HEK293 (cell line): ENCODE measurements around the gene POLG2.
A peak's percentile ranks its signal among the peaks of the same experiment; 100 is the strongest.

Experiments
- CTCF ChIA-PET: fragments of 350-600 bp; formaldehyde crosslinking; extraction: SDS; loops from one replicate; lab custom pipeline; 2021; ENCODE audit warnings: antibody characterized with exemption; lab: Yijun Ruan, JAX
- POLR2A ChIA-PET: fragments of 300-600 bp; formaldehyde crosslinking; extraction: SDS; loops from one replicate; lab custom pipeline; 2020; ENCODE audit warnings: antibody characterized with exemption, inconsistent platforms; lab: Yijun Ruan, JAX
- H3K27ac ChIP-seq: fragments of 200-500 bp; sonication (Bioruptor generic); 2 replicates; pipeline ENCODE4 v1.5.1; 2014; ENCODE audit warnings: low read depth, low read length, control low read depth, inconsistent platforms; ENCODE audit errors: extremely low read depth
- H3K36me3 ChIP-seq, 2 experiments: fragments of 200-500 bp in 1 of 2; sonication (Bioruptor generic) in 1 of 2; 1 replicate in 1 of 2; 2 replicates in 1 of 2; pipeline ENCODE4 v1.5.1; 2014 to 2017; ENCODE audit warnings: inconsistent platforms in 2 of 2, low read length in 2 of 2; ENCODE audit not compliant: control insufficient read depth in 2 of 2, insufficient read depth in 1 of 2
- H3K4me1 ChIP-seq: fragments of 200-500 bp; sonication (Bioruptor generic); 2 replicates; pipeline ENCODE4 v1.5.1; 2014; ENCODE audit warnings: mild to moderate bottlenecking, low read length, inconsistent platforms; ENCODE audit not compliant: control insufficient read depth, insufficient read depth
- H3K4me3 ChIP-seq: 2 replicates; pipeline ENCODE4 v1.5.1; 2011; ENCODE audit warnings: low read depth, mild to moderate bottlenecking, control low read depth, low read length, moderate library complexity
- H3K9me3 ChIP-seq: fragments of 200-500 bp; sonication (Bioruptor generic); 2 replicates; pipeline ENCODE4 v1.5.1; 2014; ENCODE audit warnings: low read depth, low read length, inconsistent platforms; ENCODE audit not compliant: control insufficient read depth, insufficient read depth
- GLIS2 ChIP-seq: fragments of 450-650 bp; formaldehyde crosslinking; IDR thresholded peaks from 2 replicates; pipeline ENCODE4 v1.5.1; 2016; ENCODE audit warnings: missing biosample characterization, missing genetic modification characterization
- OSR2 ChIP-seq: fragments of 450-650 bp; formaldehyde crosslinking; IDR thresholded peaks from 2 replicates; pipeline ENCODE4 v1.5.1; 2016; ENCODE audit warnings: missing biosample characterization, missing genetic modification characterization
- ZBTB17 ChIP-seq: fragments of 450-650 bp; formaldehyde crosslinking; IDR thresholded peaks from 2 replicates; pipeline ENCODE4 v1.5.1; 2016; ENCODE audit warnings: missing biosample characterization, missing genetic modification characterization
- ZBTB21 ChIP-seq: fragments of 450-650 bp; formaldehyde crosslinking; IDR thresholded peaks from 2 replicates; pipeline ENCODE4 v1.5.1; 2017; ENCODE audit warnings: missing biosample characterization, missing genetic modification characterization
- ZNF175 ChIP-seq: fragments of 450-650 bp; formaldehyde crosslinking; IDR thresholded peaks from 2 replicates; pipeline ENCODE4 v1.5.1; 2016; ENCODE audit warnings: missing biosample characterization, missing genetic modification characterization
- ZNF274 ChIP-seq, 2 experiments: fragments of 200-500 bp in 1 of 2; fragments of 450-650 bp in 1 of 2; sonication (Bioruptor generic) in 1 of 2; formaldehyde crosslinking in 1 of 2; IDR thresholded peaks; 2 replicates each; pipeline versions ENCODE4 v1.5.1 to v1.6.1; 2014 to 2016; ENCODE audit warnings: borderline replicate concordance in 1 of 2, inconsistent platforms in 1 of 2, low read length in 1 of 2, missing biosample characterization in 1 of 2, missing genetic modification characterization in 1 of 2
- ZNF324 ChIP-seq: fragments of 450-650 bp; formaldehyde crosslinking; IDR thresholded peaks from 2 replicates; pipeline ENCODE4 v1.5.1; 2016; ENCODE audit warnings: missing biosample characterization, missing genetic modification characterization
- ZNF350 ChIP-seq: fragments of 450-650 bp; formaldehyde crosslinking; IDR thresholded peaks from 2 replicates; pipeline ENCODE4 v1.5.0; 2017; ENCODE audit warnings: missing biosample characterization, mild to moderate bottlenecking, missing genetic modification characterization
- ZNF354C ChIP-seq: fragments of 450-650 bp; formaldehyde crosslinking; IDR thresholded peaks from 2 replicates; pipeline ENCODE4 v1.5.1; 2016; ENCODE audit warnings: missing biosample characterization, missing genetic modification characterization, low read depth, borderline replicate concordance
- ZNF37A ChIP-seq: fragments of 450-650 bp; IDR thresholded peaks from 2 replicates; pipeline ENCODE4 v1.5.1; 2018; ENCODE audit warnings: missing biosample characterization, missing genetic modification characterization
- ZNF426 ChIP-seq: fragments of 450-650 bp; formaldehyde crosslinking; IDR thresholded peaks from 2 replicates; pipeline ENCODE4 v1.5.1; 2017; ENCODE audit warnings: missing biosample characterization, missing genetic modification characterization, mild to moderate bottlenecking, inconsistent platforms, moderate library complexity
- ZNF544 ChIP-seq: fragments of 450-650 bp; formaldehyde crosslinking; IDR thresholded peaks from 2 replicates; pipeline ENCODE4 v1.5.0; 2017; ENCODE audit warnings: missing biosample characterization, missing genetic modification characterization
- ZNF600 ChIP-seq: fragments of 450-650 bp; formaldehyde crosslinking; IDR thresholded peaks from 2 replicates; pipeline ENCODE4 v1.5.1; 2016; ENCODE audit warnings: missing biosample characterization, missing genetic modification characterization
- ZNF626 ChIP-seq: fragments of 450-650 bp; sonication (Bioruptor Pico); formaldehyde crosslinking; IDR thresholded peaks from 2 replicates; pipeline ENCODE4 v1.5.1; 2018; ENCODE audit warnings: missing biosample characterization, missing genetic modification characterization, inconsistent platforms
- ZNF629 ChIP-seq: fragments of 450-650 bp; formaldehyde crosslinking; IDR thresholded peaks from 2 replicates; pipeline ENCODE4 v1.5.1; 2017; ENCODE audit warnings: missing biosample characterization, missing genetic modification characterization
- ZNF677 ChIP-seq: fragments of 450-650 bp; IDR thresholded peaks from 2 replicates; pipeline ENCODE4 v1.5.0; 2018; ENCODE audit warnings: missing biosample characterization, mild to moderate bottlenecking, missing genetic modification characterization, moderate library complexity
- ZNF76 ChIP-seq: fragments of 450-650 bp; formaldehyde crosslinking; IDR thresholded peaks from 2 replicates; pipeline ENCODE4; 2016; ENCODE audit warnings: low read depth, missing biosample characterization, missing genetic modification characterization, borderline replicate concordance
- ZNF776 ChIP-seq: fragments of 450-650 bp; formaldehyde crosslinking; IDR thresholded peaks from 2 replicates; pipeline ENCODE4 v1.5.0; 2017; ENCODE audit warnings: missing biosample characterization, missing genetic modification characterization, borderline replicate concordance
- TF ChIP-seq, protein P1 (sequence below): fragments of 450-650 bp; formaldehyde crosslinking; IDR thresholded peaks from 2 replicates; pipeline ENCODE4 v1.5.1; 2016; ENCODE audit warnings: missing biosample characterization, missing genetic modification characterization
- TF ChIP-seq, protein P2 (sequence below): fragments of 450-650 bp; formaldehyde crosslinking; IDR thresholded peaks from 2 replicates; pipeline ENCODE4 v1.5.1; 2016; ENCODE audit warnings: missing biosample characterization, missing genetic modification characterization
- TF ChIP-seq, protein P3 (sequence below): fragments of 450-650 bp; formaldehyde crosslinking; IDR thresholded peaks from 2 replicates; pipeline ENCODE4 v1.5.1; 2016; ENCODE audit warnings: missing biosample characterization, missing genetic modification characterization
- TF ChIP-seq, protein P4 (sequence below): fragments of 450-650 bp; formaldehyde crosslinking; conservative IDR thresholded peaks from 2 replicates; pipeline ENCODE4 v1.5.1; 2016; ENCODE audit warnings: low read depth, missing biosample characterization, missing genetic modification characterization
- TF ChIP-seq, protein P5 (sequence below): fragments of 450-650 bp; formaldehyde crosslinking; IDR thresholded peaks from 2 replicates; pipeline ENCODE4 v1.5.1; 2016; ENCODE audit warnings: missing biosample characterization, missing genetic modification characterization

The POLG2 gene

DNA sequence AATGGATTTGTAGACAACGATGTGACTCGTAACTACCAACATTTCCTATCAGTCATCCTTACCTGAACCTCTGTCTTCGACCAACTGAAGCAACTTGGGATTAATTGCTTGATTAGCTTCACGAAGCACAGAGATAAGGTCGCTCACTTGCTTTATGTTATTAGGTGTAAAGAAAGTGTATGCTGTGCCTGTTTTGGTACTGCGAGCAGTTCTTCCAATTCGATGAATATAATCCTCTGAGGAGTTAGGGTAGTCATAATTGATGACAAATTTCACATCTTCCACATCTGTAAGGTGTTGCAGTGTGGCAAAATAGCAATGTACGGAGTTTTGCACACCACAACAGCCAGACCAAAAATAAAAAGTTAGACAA lies 3.6 kb upstream of the POLG2 start:
- H3K36me3 ChIP-seq, result peaks cover 28 to 75% of the 10 kb centered on the region in 2 experiments; a peak in 2 of 3 replicates
- H3K27ac ChIP-seq, result no peak overlapping the region
- H3K9me3 ChIP-seq, result no peaks in the 10 kb centered on the region
- H3K4me3 ChIP-seq, result no peak overlapping the region
- no peaks in the 10 kb centered on the region for H3K4me1 ChIP-seq
- TF ChIP-seq, protein P1, sequence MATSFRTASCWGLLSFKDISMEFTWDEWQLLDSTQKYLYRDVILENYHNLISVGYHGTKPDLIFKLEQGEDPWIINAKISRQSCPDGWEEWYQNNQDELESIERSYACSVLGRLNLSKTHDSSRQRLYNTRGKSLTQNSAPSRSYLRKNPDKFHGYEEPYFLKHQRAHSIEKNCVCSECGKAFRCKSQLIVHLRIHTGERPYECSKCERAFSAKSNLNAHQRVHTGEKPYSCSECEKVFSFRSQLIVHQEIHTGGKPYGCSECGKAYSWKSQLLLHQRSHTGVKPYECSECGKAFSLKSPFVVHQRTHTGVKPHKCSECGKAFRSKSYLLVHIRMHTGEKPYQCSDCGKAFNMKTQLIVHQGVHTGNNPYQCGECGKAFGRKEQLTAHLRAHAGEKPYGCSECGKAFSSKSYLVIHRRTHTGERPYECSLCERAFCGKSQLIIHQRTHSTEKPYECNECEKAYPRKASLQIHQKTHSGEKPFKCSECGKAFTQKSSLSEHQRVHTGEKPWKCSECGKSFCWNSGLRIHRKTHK (tag by site-specific recombination), result no peak
- TF ChIP-seq ZNF626 (tag by site-specific recombination) (no peak), ZNF76 (tag by site-specific recombination) (no peak), ZNF426 (no peak), ZNF324 (tag by site-specific recombination) (no peak), ZNF274 (IDR thresholded peaks at IDR 0.05; ENCODE audit: low read length) (no peak), ZNF274 (tag by site-specific recombination; IDR thresholded peaks at IDR 0.05; ENCODE audit: borderline replicate concordance) (no peak), ZNF350 (tag by site-specific recombination) (no peak), ZBTB17 (tag by site-specific recombination) (no peak), ZNF776 (tag by site-specific recombination) (no peak)
- TF ChIP-seq, protein P2, sequence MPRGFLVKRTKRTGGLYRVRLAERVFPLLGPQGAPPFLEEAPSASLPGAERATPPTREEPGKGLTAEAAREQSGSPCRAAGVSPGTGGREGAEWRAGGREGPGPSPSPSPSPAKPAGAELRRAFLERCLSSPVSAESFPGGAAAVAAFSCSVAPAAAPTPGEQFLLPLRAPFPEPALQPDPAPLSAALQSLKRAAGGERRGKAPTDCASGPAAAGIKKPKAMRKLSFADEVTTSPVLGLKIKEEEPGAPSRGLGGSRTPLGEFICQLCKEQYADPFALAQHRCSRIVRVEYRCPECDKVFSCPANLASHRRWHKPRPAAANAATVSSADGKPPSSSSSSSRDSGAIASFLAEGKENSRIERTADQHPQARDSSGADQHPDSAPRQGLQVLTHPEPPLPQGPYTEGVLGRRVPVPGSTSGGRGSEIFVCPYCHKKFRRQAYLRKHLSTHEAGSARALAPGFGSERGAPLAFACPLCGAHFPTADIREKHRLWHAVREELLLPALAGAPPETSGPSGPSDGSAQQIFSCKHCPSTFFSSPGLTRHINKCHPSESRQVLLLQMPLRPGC, result no peak
- TF ChIP-seq, protein P3, sequence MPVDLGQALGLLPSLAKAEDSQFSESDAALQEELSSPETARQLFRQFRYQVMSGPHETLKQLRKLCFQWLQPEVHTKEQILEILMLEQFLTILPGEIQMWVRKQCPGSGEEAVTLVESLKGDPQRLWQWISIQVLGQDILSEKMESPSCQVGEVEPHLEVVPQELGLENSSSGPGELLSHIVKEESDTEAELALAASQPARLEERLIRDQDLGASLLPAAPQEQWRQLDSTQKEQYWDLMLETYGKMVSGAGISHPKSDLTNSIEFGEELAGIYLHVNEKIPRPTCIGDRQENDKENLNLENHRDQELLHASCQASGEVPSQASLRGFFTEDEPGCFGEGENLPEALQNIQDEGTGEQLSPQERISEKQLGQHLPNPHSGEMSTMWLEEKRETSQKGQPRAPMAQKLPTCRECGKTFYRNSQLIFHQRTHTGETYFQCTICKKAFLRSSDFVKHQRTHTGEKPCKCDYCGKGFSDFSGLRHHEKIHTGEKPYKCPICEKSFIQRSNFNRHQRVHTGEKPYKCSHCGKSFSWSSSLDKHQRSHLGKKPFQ (tag by site-specific recombination), result no peak
- TF ChIP-seq, protein P4, sequence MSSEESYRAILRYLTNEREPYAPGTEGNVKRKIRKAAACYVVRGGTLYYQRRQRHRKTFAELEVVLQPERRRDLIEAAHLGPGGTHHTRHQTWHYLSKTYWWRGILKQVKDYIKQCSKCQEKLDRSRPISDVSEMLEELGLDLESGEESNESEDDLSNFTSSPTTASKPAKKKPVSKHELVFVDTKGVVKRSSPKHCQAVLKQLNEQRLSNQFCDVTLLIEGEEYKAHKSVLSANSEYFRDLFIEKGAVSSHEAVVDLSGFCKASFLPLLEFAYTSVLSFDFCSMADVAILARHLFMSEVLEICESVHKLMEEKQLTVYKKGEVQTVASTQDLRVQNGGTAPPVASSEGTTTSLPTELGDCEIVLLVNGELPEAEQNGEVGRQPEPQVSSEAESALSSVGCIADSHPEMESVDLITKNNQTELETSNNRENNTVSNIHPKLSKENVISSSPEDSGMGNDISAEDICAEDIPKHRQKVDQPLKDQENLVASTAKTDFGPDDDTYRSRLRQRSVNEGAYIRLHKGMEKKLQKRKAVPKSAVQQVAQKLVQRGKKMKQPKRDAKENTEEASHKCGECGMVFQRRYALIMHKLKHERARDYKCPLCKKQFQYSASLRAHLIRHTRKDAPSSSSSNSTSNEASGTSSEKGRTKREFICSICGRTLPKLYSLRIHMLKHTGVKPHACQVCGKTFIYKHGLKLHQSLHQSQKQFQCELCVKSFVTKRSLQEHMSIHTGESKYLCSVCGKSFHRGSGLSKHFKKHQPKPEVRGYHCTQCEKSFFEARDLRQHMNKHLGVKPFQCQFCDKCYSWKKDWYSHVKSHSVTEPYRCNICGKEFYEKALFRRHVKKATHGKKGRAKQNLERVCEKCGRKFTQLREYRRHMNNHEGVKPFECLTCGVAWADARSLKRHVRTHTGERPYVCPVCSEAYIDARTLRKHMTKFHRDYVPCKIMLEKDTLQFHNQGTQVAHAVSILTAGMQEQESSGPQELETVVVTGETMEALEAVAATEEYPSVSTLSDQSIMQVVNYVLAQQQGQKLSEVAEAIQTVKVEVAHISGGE (tag by site-specific recombination), result no peak
- CTCF ChIA-PET, result interaction anchor here (0.6 kb wide), 2 partner anchors 45 to 636 kb away, joined by 3 read pairs; no protein-coding TSS in a partner anchor
- POLR2A ChIA-PET, result no interaction called here

DNA sequence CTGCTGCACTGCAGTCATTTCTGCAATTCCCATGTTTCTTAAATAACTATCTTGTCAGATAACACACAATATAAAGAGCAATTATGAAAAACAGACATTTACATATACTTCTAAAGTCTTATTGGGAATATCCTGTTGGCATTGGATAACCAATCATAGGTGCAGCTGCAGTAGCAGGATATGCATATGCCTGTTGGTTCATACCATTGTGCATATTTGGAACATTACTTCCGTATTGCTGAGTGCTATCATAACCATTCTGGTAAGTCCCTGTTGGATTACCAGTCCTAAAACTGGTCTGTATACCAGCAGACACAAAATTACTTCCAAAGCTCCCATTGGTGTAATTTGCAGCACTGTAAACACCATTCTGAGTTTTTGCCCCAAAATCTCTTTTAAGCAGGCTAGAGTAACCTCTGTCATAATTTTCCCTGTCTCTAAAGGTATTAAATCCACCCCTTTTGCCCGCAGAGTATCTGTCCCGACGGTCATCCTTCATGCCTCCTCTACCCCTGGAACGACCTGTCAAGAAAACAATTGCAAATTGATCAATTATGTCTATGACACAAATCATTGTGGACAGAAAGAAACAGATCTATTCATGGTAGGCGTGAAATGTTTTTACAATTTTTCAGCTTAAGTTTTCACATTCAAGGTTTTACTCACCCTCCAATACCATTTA lies 3.1 kb upstream of the POLG2 start:
- Histone ChIP-seq H3K4me3 (no peak overlapping the region), H3K27ac (no peak overlapping the region), H3K36me3 (peaks cover 28 to 73% of the 10 kb centered on the region in 2 experiments), H3K4me1 (no peaks in the 10 kb centered on the region), H3K9me3 (no peaks in the 10 kb centered on the region)
- ChIA-PET CTCF (interaction anchor here (0.6 to 0.7 kb wide), 3 partner anchors 45 to 636 kb away, joined by 3 to 4 read pairs (median 3); no protein-coding TSS in a partner anchor), POLR2A (no interaction called here)
- TF ChIP-seq ZNF600 (tag by site-specific recombination), result peak; percentile 93
- no peak for TF ChIP-seq ZNF175 (tag by site-specific recombination)
- TF ChIP-seq ZNF354C, result no peak
- TF ChIP-seq, protein P5, sequence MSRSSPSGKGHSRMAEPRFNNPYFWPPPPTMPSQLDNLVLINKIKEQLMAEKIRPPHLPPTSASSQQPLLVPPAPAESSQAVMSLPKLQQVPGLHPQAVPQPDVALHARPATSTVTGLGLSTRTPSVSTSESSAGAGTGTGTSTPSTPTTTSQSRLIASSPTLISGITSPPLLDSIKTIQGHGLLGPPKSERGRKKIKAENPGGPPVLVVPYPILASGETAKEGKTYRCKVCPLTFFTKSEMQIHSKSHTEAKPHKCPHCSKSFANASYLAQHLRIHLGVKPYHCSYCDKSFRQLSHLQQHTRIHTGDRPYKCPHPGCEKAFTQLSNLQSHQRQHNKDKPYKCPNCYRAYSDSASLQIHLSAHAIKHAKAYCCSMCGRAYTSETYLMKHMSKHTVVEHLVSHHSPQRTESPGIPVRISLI (tag by site-specific recombination), result no peak
- TF ChIP-seq GLIS2, result no peak
- TF ChIP-seq OSR2 (tag by site-specific recombination), result no peak
- TF ChIP-seq ZNF629 (tag by site-specific recombination), result no peak
- no peak for TF ChIP-seq ZNF677
- TF ChIP-seq ZBTB21, result no peak
- TF ChIP-seq ZNF544 (tag by site-specific recombination), result no peak
- TF ChIP-seq ZNF37A, result no peak
